Testis (tissue), 2 donors: ENCODE results near the gene KCNK2.

Experiments used
- CTCF ChIP-seq, 3 experiments: fragments of 450-650 bp in 2 of 3; fragments of 200-600 bp in 1 of 3; sonication (generic) in 1 of 3; IDR thresholded peaks; one replicate each; pipeline ENCODE4 v1.5.1; 2016 to 2019; ENCODE audit warnings: antibody characterized with exemption in 3 of 3, mild to moderate bottlenecking in 2 of 3, moderate library complexity in 1 of 3
- POLR2A ChIP-seq: fragments of 450-650 bp; IDR thresholded peaks from one replicate; pipeline ENCODE4 v1.6.1; 2017; ENCODE audit warnings: antibody characterized with exemption, mild to moderate bottlenecking, moderate library complexity

- TF ChIP-seq CTCF (IDR thresholded peaks at IDR 0.05) = no peak
- TF ChIP-seq POLR2A = no peak
These were observed 2.1 kb downstream of the KCNK2 start for GRCh38 chr1:215084621-215085020.
